Subcutaneous adipose tissue (tissue), 4 donors: ENCODE results near the gene TSPAN11. TPM values are rescaled to one million over a fixed set of nuclear protein-coding genes. Genes with fewer than 3 reads are reported as not detected.

Experiments used
- total RNA-seq, 4 donors: library from RNA; depleted of rRNA; stranded (reverse); fragments of >200 nt; gene quantifications; one replicate each; pipeline ENCODE4 v1.1.0, GENCODE V29; 2016
- TF ChIP-seq, protein P1 (sequence below): fragments of 450-650 bp; IDR thresholded peaks from one replicate; pipeline ENCODE4 v1.5.1; 2016; ENCODE audit warnings: low read depth, mild to moderate bottlenecking, control low read depth, antibody characterized with exemption, moderate library complexity

The TSPAN11 gene
- total RNA-seq, 4 donors from 2014 or later = 0.19 to 1.4 (median 0.22) TPM; not detected in 1

- TF ChIP-seq, protein P1, sequence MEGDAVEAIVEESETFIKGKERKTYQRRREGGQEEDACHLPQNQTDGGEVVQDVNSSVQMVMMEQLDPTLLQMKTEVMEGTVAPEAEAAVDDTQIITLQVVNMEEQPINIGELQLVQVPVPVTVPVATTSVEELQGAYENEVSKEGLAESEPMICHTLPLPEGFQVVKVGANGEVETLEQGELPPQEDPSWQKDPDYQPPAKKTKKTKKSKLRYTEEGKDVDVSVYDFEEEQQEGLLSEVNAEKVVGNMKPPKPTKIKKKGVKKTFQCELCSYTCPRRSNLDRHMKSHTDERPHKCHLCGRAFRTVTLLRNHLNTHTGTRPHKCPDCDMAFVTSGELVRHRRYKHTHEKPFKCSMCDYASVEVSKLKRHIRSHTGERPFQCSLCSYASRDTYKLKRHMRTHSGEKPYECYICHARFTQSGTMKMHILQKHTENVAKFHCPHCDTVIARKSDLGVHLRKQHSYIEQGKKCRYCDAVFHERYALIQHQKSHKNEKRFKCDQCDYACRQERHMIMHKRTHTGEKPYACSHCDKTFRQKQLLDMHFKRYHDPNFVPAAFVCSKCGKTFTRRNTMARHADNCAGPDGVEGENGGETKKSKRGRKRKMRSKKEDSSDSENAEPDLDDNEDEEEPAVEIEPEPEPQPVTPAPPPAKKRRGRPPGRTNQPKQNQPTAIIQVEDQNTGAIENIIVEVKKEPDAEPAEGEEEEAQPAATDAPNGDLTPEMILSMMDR = no peak
Observed at GRCh38 chr12:30913323-30913722, 13.2 kb upstream of the TSPAN11 start.

- TF ChIP-seq, protein P1 = no peak
Observed at GRCh38 chr12:30914986-30915591, 11.5 kb upstream of the TSPAN11 start.

DNA sequence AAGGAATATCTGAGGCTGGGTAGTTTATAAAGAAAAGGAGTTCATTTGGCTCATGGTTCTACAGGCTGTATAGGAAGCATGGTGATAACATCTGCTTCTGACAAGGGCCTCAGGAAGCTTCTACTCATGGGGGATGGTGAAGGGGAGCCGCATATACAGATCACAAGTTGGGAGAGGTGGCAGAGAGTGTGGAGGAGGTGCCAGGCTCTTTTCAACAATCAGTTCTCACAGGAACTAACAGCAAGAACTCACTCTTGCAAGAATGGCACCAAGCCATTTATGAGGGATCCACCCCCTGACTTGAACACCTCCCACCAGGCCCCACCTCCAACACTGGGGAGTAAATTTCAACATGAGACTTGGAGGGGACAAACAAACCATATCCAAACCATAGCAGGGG is 3.5 kb upstream of the TSPAN11 start:
- TF ChIP-seq, protein P1 = no peak

- TF ChIP-seq, protein P1 = no peak
Observed at GRCh38 chr12:30925607-30926242, 823 bp upstream of the TSPAN11 start.

DNA sequence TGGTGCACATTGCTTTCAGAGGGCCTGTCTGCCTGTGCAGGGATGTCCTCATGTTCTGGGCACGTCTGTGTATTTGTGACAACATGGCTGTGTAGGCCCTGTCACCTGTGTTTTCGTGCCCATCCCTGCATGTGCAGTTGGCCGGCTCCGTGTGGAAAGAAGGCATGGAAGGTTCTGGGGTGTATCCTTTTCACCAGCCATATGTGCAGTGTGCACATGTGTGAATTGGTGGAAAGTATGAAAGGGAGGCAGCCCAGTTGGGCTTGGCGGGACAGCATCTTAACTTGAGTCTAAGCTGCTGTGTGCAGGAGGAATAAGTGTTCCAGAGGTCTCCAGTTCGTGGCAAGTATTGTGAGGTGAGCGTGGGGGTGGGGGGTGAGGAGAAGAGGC is 669 bp downstream of the TSPAN11 start:
- TF ChIP-seq, protein P1 = no peak

- TF ChIP-seq, protein P1 = no peak
Observed at GRCh38 chr12:30928356-30929244, 2.1 kb downstream of the TSPAN11 start.

DNA sequence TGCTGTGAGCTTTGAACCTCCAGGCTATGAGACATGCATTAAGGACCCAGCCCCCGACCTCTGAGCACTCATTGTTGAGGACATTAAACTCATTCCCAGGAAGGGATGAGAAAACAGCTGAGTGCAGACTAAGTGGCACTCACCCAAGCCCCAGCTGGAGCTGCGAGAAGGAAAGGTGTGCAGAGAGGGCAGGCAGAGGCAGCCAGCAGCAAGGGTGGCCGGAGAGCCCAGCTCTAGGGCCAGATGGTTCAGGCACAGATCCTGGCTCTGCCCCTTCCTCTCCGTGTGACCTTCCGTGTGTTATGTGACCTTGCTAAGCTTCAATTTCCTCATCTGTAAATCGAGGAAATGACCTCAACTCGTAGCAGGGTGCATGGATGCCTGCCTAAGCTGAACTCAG is 3.7 kb downstream of the TSPAN11 start:
- TF ChIP-seq, protein P1 = no peak
